RWPE1 (cell line): ENCODE results near the gene RANBP10.
"Not testable (repeated sequence)": the region's sequence is repeated elsewhere in the genome, so short reads cannot be mapped to it uniquely, and the experiment has no call there.

Source experiments
- CTCF ChIA-PET: fragments of 350-600 bp; sonication (Branson Sonifier 250); formaldehyde crosslinking; extraction: SDS; loops from one replicate; lab custom pipeline; 2021; lab: Yijun Ruan, JAX
- POLR2A ChIA-PET: fragments of 400-600 bp; formaldehyde crosslinking; extraction: SDS; loops from one replicate; lab custom pipeline; 2020; ENCODE audit warnings: antibody characterized with exemption; ENCODE audit not compliant: low non-redundant PET; lab: Yijun Ruan, JAX
- DNase-seq: peaks from one replicate; pipeline ENCODE4 v3.0.0; 2012; ENCODE audit warnings: low spot score
- H3K27ac ChIP-seq: fragments of 450-650 bp; 2 replicates; pipeline ENCODE4 v1.5.1; 2017
- CTCF ChIP-seq: fragments of 450-650 bp; conservative IDR thresholded peaks from 2 replicates; pipeline ENCODE4 v1.5.1; 2017; ENCODE audit warnings: low read depth, mild to moderate bottlenecking

Gene RANBP10

DNA sequence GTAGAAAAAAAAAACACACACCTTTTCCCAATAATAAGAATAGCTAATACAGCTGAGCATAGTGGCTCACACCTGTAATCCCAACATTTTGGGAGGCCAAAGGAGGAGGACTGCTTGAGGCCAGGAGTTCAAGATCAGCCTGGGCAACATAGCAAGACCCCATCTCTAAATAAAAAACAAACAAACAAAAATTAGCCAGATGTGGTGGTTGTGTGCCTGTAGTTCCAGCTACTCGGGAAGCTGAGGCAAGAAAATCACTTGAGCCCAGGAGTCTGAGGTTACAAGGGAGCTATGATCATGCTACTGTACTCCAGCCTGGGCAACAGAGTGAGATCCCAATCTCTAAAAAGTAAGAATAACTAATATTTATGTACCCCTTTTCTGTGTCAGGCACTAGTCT lies 44.4 kb downstream of the RANBP10 start:
- no peak for TF ChIP-seq CTCF
- DNase-seq = no peak
- ChIA-PET POLR2A (no interaction called here), CTCF (interaction anchor here (0.8 kb wide), 1 partner anchor 67 kb away, joined by 5 read pairs; no protein-coding TSS in a partner anchor)
- H3K27ac ChIP-seq = no peak overlapping the region

- no peak for DNase-seq
- ChIA-PET POLR2A (no interaction called here), CTCF (interaction anchor here (0.6 to 1.3 kb wide), 2 partner anchors 19 to 81 kb away, joined by 3 to 4 read pairs; no protein-coding TSS in a partner anchor)
- H3K27ac ChIP-seq = peak overlapping the region; percentile 29
- TF ChIP-seq CTCF = no peak
Observed at GRCh38 chr16:67760956-67761230, 45.5 kb downstream of the RANBP10 start.

GRCh38 chr16:67760206-67760955 lies 46.0 kb downstream of the RANBP10 start:
- no peak for DNase-seq
- TF ChIP-seq CTCF = no peak
- H3K27ac ChIP-seq = peak overlapping the region; percentile 29
- POLR2A ChIA-PET = no interaction called here
- CTCF ChIA-PET = interaction anchor here (1.3 kb wide), 1 partner anchor 18 kb away, joined by 3 read pairs; no protein-coding TSS in a partner anchor

- POLR2A ChIA-PET = interaction anchor here (0.5 kb wide), 1 partner anchor 19 kb away, joined by 6 read pairs; no protein-coding TSS in a partner anchor
- no peak for DNase-seq
- CTCF ChIA-PET = interaction anchor here (0.9 kb wide), 1 partner anchor 58 kb away, joined by 3 read pairs; no protein-coding TSS in a partner anchor
- no peak for TF ChIP-seq CTCF
- no peak overlapping the region for H3K27ac ChIP-seq
Observed at GRCh38 chr16:67758966-67759365, 47.4 kb downstream of the RANBP10 start.

- no peak for TF ChIP-seq CTCF
- ChIA-PET POLR2A (interaction anchor here (0.6 kb wide), 1 partner anchor 18 kb away, joined by 3 read pairs; no protein-coding TSS in a partner anchor), CTCF (interaction anchor here (0.5 to 1.2 kb wide), 2 partner anchors 59 to 1189 kb away, joined by 3 to 4 read pairs; no protein-coding TSS in a partner anchor)
- DNase-seq = no peak
- H3K27ac ChIP-seq = no peak overlapping the region
Observed at GRCh38 chr16:67758006-67758405, 48.4 kb downstream of the RANBP10 start.

DNA sequence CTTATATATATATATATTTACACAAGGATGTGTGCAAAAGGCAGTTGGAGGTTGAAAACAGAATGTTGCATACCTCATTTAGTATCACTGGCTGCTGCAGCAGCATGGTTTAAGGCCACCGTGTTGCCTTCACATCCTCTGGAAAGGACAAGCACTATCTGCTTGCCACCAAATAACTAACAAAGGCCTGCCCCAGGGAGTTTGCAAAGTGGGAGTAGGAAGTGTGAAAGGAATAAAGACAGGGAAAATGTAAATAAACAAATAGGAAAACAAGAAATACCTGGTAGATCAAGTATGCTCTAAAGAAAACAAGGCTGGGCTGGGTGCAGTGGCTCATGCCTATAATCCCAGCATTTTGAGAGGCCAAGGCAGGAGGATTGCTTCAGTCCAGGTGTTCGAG lies 53.7 kb downstream of the RANBP10 start:
- CTCF ChIA-PET = no interaction called here
- POLR2A ChIA-PET = no interaction called here
- DNase-seq = no peak
- TF ChIP-seq CTCF = no peak
- no peak overlapping the region for H3K27ac ChIP-seq

DNA sequence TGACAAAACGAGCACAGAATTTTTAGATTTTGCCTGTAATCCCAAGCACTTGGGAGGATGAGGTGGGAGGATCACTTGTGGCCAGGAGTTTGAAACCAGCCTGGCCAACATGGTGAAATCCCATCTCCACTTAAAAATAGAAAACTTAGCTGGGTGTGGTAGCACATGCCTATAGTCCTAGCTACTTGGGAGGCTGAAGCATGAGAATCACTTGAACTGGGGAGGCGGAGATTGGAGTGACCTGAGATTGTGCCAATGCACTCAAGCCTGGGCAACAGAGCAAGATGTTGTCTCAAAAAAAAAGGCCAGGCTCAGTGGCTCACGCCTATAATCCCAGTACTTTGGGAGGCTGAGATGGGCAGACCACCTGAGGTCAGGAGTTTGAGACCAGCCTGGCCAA lies 55.0 kb downstream of the RANBP10 start:
- CTCF ChIA-PET, DNase-seq, H3K27ac ChIP-seq, POLR2A ChIA-PET: not testable (repeated sequence)
